D341Med (cell line): ENCODE measurements around the gene HSBP1L1.

ENCODE experiments used
- DNase-seq: peaks from one replicate; pipeline ENCODE4 v3.0.0; 2012; ENCODE audit warnings: low spot score

The HSBP1L1 gene

DNA sequence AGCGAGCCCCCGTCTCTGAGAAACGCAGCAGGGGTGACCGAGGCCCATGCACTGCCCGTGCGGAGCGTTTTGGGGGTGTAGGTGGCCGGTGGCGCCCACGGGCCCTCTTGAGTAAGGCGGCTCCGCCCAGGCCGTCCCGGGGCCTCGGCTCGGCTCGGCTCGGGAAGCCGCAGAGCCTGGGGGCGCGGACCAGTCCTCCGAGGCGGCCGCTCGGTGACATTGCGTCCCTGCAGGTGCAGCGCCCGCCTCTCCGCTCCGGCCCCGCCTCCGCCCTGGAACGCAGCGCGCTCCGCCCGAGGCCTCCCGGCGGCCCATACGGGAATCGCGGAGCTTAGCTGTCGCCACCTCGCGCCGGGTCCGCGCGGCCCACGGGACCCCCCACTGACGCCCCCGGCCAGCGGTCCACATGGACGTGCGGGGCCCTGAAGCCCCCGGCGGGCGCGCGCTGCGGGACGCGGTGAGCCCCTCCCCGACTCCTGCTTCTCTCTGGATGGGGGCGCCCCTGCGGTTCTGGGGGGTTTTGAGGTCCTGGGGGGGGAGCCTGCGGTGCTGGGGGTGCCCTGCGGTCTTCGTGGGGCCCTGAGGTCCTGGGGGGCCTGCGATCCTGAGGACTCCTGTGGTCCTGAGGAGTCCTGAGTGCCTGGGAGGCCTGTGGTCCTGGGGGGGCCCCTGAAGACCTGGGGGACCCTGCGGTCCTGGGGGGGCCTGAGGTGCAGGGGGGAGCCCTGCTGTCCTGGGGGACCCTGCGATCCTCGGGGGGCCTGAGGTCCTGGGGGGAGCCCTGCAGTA is at the start of gene HSBP1L1:
TSS of gene HSBP1L1 (plus strand) at position 314 of the 789 bp plus-strand sequence. CDS start at position 407, 93 bp downstream.
- peak; percentile 93 for DNase-seq

- peak; percentile 39 for DNase-seq
These were observed 49.0 kb upstream of the HSBP1L1 start for GRCh38 chr18:79915161-79916127.

DNA sequence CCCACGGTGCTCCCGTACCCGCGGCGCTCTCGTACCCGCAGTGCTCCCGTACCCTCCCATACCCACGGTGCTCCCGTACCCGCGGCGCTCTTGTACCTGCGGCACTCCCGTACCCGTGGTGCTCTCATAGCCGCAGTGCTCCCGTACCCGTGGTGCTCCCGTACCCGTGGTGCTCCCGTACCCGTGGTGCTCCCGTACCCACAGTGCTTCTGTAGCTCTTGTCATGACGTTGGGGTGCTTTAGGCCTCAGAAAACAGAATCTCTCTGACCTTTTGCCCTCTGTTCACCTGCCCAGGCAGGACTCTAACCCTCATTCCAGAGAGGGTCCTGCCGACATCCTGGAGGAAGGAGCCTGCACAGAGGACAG is 48.3 kb upstream of the HSBP1L1 start:
- DNase-seq, result no peak

DNA sequence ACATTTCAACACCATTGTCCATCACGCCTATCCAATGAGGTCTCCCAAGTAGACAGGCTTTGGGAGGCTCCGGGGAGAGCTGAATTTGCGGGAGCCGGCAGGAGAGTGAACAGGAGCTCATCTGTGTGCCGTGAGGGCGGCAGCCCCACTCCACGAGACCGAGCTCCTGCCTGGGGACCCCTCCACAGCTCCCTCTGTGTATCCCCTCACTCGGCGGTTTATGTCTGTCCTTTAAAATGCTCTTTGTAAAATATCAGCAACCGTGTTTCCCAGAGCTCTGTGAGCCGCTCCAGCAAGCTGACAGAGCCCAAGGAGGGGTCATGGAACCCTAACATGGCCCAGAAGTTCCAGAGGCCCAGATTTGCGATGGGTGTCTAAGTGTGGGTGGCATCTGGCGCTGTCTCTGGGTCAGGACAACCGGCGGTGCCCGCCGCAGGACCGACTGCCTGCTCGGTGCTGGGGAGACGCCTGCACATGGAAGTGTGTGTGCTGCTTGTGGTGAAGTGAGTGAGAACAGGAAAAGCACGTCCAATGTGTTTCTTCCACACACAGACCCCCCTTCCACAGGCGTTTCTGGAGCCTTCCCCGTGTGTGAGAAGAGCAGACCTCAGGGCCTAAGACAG is 47.8 kb upstream of the HSBP1L1 start:
- peak; percentile 37 for DNase-seq

DNA sequence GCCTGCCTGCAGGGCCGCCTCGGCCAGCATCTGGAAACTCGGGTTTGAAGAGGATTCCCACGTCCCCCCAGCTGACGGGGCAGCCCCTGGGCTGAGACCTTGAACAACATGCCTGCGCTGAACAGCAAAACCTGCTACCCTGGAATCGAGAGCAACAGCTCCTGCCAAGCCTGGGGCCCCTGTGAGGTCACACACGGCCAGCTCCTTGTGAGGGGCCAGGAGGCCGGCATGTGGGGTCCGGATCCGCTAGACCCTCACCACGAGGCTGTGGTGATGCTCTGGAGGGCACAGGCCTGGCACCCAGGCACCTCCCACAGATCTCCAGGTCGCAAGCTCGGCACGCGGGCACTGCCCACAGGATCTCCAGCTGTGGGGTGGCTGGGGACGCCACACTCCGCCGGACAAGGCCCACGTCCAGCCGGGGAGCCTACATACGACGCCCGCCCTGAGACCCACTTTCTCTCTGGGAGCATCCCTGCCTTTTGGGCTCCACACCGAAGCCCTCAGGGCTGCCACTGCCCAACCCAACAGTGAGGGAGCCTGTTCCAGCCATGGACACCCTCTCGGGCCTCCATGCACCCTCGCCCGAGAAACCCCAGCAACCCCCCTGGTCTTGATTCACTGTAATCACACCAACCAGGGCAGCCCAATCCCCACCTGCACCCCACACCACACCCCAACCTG is 47.1 kb upstream of the HSBP1L1 start:
- DNase-seq, result peak; percentile 41

GRCh38 chr18:79917853-79918614 is 46.4 kb upstream of the HSBP1L1 start:
- peak; percentile 32 for DNase-seq

DNA sequence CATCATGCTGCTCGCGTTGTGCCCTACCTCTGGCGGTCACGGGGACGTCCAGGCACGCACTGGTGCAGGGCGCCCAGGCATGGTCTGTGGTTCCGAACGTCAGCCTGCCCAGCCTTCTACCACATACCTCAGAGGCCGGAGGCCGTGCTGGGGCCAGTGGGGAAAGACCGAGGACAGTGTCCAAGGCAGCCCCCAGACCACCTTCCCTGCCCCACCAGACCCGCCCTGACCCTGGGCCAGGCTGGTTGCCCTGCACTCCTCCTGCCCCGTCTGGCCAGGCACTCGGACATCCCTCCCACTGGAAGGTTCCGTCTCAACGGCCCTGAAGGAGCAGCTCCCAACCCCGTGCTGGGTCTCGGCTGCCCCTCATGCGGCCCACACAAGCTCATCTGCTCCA is 45.8 kb upstream of the HSBP1L1 start:
- peak; percentile 43 for DNase-seq

DNA sequence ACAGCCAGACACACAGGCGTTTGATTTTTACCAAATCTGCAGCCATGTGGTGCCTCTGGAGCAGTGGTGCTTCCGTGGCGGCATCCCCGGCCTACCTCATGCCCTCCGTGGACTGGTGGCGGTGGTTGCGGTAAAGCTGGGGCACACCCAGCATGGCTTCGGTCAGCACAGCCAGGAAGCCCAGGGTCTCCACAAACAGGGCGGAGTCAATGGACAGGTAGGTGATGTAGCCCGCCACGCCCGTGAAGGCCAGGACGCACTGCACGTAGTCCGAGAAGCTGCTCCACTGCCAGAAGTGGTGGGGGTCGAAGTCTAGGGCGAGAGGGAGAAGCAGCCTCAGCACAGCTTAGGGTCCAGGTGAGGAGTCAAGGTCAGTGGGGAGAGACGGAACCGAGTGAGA is 45.4 kb upstream of the HSBP1L1 start:
- DNase-seq, result no peak

- DNase-seq, result no peak
These were observed 42.2 kb upstream of the HSBP1L1 start for GRCh38 chr18:79921984-79922965.

DNA sequence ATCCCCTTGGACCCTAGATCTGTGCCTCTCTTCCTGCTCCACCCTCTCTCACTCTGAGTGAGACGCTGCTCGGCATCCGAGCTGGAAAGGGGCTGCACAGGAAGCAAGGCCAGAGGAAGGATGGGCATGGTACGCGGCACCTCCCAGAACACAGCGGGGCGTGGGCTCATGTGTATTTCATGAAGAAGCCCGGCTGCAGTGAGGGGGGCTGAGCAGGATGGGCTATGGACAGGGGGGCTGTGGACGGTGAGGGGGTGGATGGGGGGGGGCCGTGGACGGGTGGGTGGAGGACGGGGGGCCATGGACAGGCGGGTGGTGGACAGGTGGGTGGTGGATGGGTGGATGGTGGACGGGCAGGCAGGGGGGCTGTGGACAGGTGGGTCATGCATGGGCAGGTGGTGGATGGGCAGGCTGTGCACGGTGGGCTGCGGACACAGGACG is 41.5 kb upstream of the HSBP1L1 start:
- DNase-seq, result no peak

GRCh38 chr18:79923896-79924585 is 40.4 kb upstream of the HSBP1L1 start:
- no peak for DNase-seq

DNA sequence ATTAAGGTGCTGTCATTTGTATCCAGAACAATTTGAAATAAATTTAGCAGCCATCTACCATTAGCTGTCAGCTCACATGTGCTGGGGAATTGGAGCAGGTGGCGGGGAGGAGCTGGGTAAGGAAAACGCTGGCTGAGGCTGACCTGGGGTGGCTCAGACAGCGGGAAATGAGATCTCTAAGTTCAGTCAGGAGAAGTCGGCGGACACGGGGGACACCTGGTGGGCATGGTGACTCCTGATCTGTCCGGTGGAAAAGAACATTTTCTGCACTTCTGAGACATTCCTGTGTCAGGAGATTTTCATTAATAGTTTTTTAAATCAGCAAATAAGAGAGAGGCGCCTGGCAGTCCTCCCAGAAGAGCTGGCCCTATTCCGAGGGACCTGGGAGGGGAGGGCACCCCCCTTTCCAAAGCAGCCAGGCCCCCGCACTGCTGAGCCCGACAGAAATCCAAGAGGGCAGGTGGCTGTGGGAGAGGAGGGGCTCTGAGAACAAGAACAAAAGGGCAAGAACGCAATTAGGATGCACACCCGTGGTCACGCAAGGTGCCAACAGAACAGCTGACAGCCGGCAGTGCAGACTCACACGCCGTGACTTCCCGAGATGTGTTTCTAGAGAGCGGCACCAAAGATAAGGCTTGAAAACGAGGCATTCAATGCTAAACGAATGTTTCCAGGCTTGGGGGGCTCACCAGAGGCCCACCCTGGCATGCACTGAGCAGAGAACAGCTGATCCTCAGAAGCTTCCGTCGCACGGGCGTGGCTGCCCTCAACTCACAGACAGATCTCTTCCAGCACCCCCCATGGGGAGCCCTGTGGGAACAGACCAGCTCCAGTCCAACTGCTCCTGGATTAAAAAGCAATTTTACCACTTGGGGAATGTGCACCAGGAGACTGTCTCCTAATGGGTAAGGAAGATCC is 39.4 kb upstream of the HSBP1L1 start:
- no peak for DNase-seq

DNA sequence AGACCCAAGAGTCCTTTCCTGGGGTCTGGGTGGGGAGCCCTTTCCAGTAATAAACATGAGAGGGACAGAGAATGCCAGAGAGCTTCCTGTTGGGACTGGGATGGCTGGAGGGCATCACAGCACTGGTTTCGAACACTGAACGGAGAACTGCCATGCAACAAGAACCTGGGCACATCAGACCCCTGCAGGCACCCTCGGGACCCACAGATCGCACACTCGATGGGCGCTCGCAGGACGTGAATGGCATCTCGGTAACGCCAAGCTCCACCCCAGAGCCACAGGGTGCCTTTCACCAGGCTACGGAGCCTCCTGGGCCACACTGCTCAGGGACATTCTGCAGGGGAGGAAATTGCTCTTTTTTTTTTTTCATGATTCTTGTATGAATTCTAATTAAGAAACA is 38.1 kb upstream of the HSBP1L1 start:
- peak; percentile 28 for DNase-seq

- peak; percentile 35 for DNase-seq
These were observed 37.5 kb upstream of the HSBP1L1 start for GRCh38 chr18:79926715-79927606.

GRCh38 chr18:79927607-79928562 is 36.6 kb upstream of the HSBP1L1 start:
- DNase-seq, result peak; percentile 27

- DNase-seq, result peak; percentile 17
These were observed 35.9 kb upstream of the HSBP1L1 start for GRCh38 chr18:79928563-79928960.
